ENCODE measurements around the gene PNLDC1. TPM values are rescaled to one million over a fixed set of nuclear protein-coding genes. Genes with fewer than 3 reads are reported as not detected.

Gene PNLDC1
- total and polyA plus RNA-seq, 9 of the 15 experiments (the other 6 are each of a cell fraction or from before 2014, with no cell fraction given): 0.12 TPM; not detected in 8

GRCh38 chr6:159790149-159790955, 9.7 kb upstream of the PNLDC1 start, which contains the start of gene MRPL18 (continued):
- TF ChIP-seq NKRF (IDR thresholded peaks at IDR 0.05; ENCODE audit: borderline replicate concordance) (peak; percentile 67), CHAMP1 (IDR thresholded peaks at IDR 0.05) (no peak), PTBP1 (IDR thresholded peaks at IDR 0.05; ENCODE audit: low read depth, low read length) (no peak), SOX6 (IDR thresholded peaks at IDR 0.05) (no peak), PHB (CRISPR knock-in tag; IDR thresholded peaks at IDR 0.05) (no peak), RBM39 (optimal IDR thresholded peaks at IDR 0.05; ENCODE audit: low read depth, low read length) (no peak), HNRNPLL (IDR thresholded peaks at IDR 0.05; ENCODE audit: low read depth, low read length, poor library complexity, severe bottlenecking) (peak; percentile 91), TARDBP (IDR thresholded peaks at IDR 0.05) (peak; percentile 33; the same call in 1 of the 2 replicates), MAZ (CRISPR knock-in tag; conservative IDR thresholded peaks at IDR 0.05 in 1 of 2, IDR thresholded peaks at IDR 0.05 in 1 of 2) (no peak; a peak in 1 of 4 replicates), NFATC3 (IDR thresholded peaks at IDR 0.05) (no peak), ZNF696 (CRISPR knock-in tag; conservative IDR thresholded peaks at IDR 0.05) (no peak), E2F8 (IDR thresholded peaks at IDR 0.05; ENCODE audit: low read depth, partially characterized antibody) (peak; percentile 63), RAD51 (IDR thresholded peaks at IDR 0.05; ENCODE audit: borderline replicate concordance, low read depth) (no peak; the same call in 1 of the 2 replicates), CBFA2T3 (IDR thresholded peaks at IDR 0.05) (no peak), ZNF175 (CRISPR knock-in tag; IDR thresholded peaks at IDR 0.05; ENCODE audit: low read depth) (no peak), E2F1 (CRISPR knock-in tag; IDR thresholded peaks at IDR 0.05) (no peak), MAX (CRISPR knock-in tag; IDR thresholded peaks at IDR 0.05) (peak; percentile 71), ZNF444 (CRISPR knock-in tag; IDR thresholded peaks at IDR 0.05) (no peak), MYBL2 (IDR thresholded peaks at IDR 0.05; ENCODE audit: low read depth) (no peak), MYBL2 (CRISPR knock-in tag; IDR thresholded peaks at IDR 0.05; ENCODE audit: borderline replicate concordance) (no peak)
